Stimulated activated naive CD8-positive, alpha-beta T cell treated with anti-CD3 and anti-CD28 coated beads, Interleukin-15, Interleukin-2, amounts not matched to agents 100 ng/mL and 50 ng/mL, for 24 hours (primary cell): ENCODE results near the gene ARCN1.
"Not testable (repeated sequence)": the region's sequence is repeated elsewhere in the genome, so short reads cannot be mapped to it uniquely, and the experiment has no call there.

Experiments used
- H3K27ac Mint-ChIP-seq: one replicate; pipeline ENCODE4 v1.8.0; 2021; ENCODE audit warnings: mild to moderate bottlenecking, mixed read lengths
- H3K27me3 Mint-ChIP-seq: one replicate; pipeline ENCODE4 v1.8.0; 2021; ENCODE audit warnings: mixed read lengths
- H3K36me3 Mint-ChIP-seq: one replicate; pipeline ENCODE4 v1.8.0; 2021; ENCODE audit warnings: low read depth, mixed read lengths
- H3K4me1 Mint-ChIP-seq: one replicate; pipeline ENCODE4 v1.8.0; 2021; ENCODE audit warnings: low read depth, mixed read lengths
- H3K4me3 Mint-ChIP-seq: one replicate; pipeline ENCODE4 v1.8.0; 2021; ENCODE audit warnings: mild to moderate bottlenecking, mixed read lengths
- H3K9me3 Mint-ChIP-seq: one replicate; pipeline ENCODE4 v1.8.0; 2021; ENCODE audit warnings: mixed read lengths

Gene ARCN1

DNA sequence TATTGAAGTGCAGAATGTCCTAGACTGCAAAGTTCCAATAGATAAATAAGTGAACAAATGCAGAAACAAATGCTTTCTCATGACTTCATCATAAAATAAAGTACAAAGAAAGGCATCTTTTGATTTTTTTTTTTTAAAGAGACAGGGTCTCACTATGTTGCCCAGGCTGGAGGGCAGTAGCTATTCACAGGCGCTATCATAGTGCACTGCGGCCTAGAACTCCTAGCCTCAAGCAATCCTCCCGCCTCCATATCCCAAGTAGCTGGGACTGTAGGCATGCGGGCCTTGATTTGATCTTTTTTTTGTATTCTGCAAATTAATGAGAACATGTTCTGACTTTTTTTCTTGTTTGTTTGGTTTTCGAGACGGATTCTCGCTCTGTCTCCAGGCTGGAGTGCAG is 2.4 kb downstream of the ARCN1 start:
- Mint-ChIP-seq H3K27ac (no peak overlapping the region), H3K36me3 (peaks cover 25% of the 10 kb centered on the region), H3K9me3 (no peaks in the 10 kb centered on the region), H3K4me3 (peak overlapping the region; percentile 41), H3K4me1 (peaks cover 66% of the 10 kb centered on the region), H3K27me3 (no peaks in the 10 kb centered on the region)

GRCh38 chr11:118577995-118578394 is 5.8 kb downstream of the ARCN1 start:
- not testable (repeated sequence) for H3K4me3 Mint-ChIP-seq, H3K27me3 Mint-ChIP-seq, H3K27ac Mint-ChIP-seq, H3K9me3 Mint-ChIP-seq
- H3K36me3 Mint-ChIP-seq, result peaks cover 34% of the 10 kb centered on the region
- peaks cover 50% of the 10 kb centered on the region for H3K4me1 Mint-ChIP-seq

DNA sequence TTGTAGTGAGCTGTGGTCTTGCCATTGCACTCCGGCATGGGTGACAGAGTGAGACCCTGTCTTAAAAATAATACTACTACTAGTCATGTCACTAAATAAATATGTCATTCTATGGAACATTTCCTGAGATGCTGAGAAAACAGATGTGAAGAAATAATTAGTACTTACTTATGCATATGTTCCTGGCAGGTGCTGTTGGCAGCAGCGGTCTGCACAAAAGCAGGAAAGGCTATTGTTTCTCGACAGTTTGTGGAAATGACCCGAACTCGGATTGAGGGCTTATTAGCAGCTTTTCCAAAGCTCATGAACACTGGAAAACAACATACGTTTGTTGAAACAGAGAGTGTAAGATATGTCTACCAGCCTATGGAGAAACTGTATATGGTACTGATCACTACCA is 8.8 kb downstream of the ARCN1 start:
- no peaks in the 10 kb centered on the region for H3K9me3 Mint-ChIP-seq
- no peaks in the 10 kb centered on the region for H3K27me3 Mint-ChIP-seq
- H3K36me3 Mint-ChIP-seq, result peaks cover 49% of the 10 kb centered on the region
- H3K4me1 Mint-ChIP-seq, result peaks cover 21% of the 10 kb centered on the region
- H3K4me3 Mint-ChIP-seq, result no peak overlapping the region
- H3K27ac Mint-ChIP-seq, result no peak overlapping the region

- no peak overlapping the region for H3K27ac Mint-ChIP-seq
- no peaks in the 10 kb centered on the region for H3K4me1 Mint-ChIP-seq
- H3K36me3 Mint-ChIP-seq, result peaks cover 75% of the 10 kb centered on the region
- no peaks in the 10 kb centered on the region for H3K27me3 Mint-ChIP-seq
- no peak overlapping the region for H3K4me3 Mint-ChIP-seq
- no peaks in the 10 kb centered on the region for H3K9me3 Mint-ChIP-seq
Observed at GRCh38 chr11:118587952-118588351, 15.7 kb downstream of the ARCN1 start.

DNA sequence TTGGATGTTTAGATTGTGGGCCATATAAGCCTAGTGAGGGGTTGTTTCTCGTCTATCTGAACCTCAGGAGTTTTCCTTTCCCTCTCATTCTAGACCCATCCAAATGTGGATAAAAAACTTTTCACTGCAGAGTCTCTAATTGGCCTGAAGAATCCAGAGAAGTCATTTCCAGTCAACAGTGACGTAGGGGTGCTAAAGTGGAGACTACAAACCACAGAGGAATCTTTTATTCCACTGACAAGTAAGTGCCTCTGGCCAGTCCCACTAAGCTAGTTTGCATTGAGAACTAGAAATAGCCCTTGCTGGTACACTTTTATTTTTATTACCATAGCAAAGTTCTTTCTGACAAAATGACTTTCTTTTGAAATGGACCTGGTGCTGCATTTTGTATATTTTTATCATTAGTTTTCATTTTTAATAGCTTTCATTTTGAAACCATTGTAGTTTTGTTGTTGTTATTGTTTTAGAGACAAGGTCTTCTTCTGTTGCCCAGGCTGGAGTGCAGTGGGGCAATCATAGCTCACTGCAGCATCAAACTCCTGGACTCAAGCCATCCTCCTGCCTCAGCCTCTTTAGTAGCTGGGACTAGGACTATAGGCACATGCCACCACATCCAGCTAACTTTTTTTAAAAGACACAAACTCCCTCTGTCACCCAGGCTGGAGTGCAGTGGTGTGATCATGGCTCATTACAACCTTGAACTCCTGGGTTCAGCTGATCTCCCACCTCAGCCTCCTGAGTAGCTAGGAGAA is 20.6 kb downstream of the ARCN1 start:
- H3K9me3 Mint-ChIP-seq, result no peaks in the 10 kb centered on the region
- H3K27me3 Mint-ChIP-seq, result no peaks in the 10 kb centered on the region
- H3K4me3 Mint-ChIP-seq, result no peak overlapping the region
- peaks cover 8% of the 10 kb centered on the region for H3K4me1 Mint-ChIP-seq
- peaks cover 66% of the 10 kb centered on the region for H3K36me3 Mint-ChIP-seq
- no peak overlapping the region for H3K27ac Mint-ChIP-seq

DNA sequence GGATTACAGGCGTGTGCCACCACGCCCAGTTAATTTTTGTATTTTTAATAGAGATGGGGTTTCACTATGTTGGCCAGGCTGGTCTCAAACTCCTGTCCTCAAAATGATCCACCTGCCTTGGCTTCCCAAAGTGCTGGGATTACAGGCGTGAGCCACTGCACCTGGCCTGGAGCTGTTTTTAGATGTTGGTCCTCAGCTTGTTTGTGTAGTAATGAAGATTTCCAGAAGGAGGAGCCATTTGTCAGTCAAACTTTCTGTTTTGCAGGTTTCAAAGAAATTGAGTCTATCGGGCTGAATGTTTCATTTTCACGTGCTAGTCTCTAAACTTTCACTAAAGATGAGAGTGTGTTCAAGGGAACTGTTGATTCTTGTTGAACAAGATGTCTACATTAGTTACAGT is 22.8 kb downstream of the ARCN1 start:
- H3K27me3 Mint-ChIP-seq, H3K4me1 Mint-ChIP-seq, H3K27ac Mint-ChIP-seq, H3K9me3 Mint-ChIP-seq, H3K4me3 Mint-ChIP-seq: not testable (repeated sequence)
- H3K36me3 Mint-ChIP-seq, result peaks cover 65% of the 10 kb centered on the region

GRCh38 chr11:118596224-118597146 is 24.3 kb downstream of the ARCN1 start:
- Mint-ChIP-seq H3K27ac (peak overlapping the region; percentile 45), H3K36me3 (peaks cover 63% of the 10 kb centered on the region), H3K9me3 (no peaks in the 10 kb centered on the region), H3K4me3 (no peak overlapping the region), H3K27me3 (no peaks in the 10 kb centered on the region), H3K4me1 (peaks cover 8% of the 10 kb centered on the region)

DNA sequence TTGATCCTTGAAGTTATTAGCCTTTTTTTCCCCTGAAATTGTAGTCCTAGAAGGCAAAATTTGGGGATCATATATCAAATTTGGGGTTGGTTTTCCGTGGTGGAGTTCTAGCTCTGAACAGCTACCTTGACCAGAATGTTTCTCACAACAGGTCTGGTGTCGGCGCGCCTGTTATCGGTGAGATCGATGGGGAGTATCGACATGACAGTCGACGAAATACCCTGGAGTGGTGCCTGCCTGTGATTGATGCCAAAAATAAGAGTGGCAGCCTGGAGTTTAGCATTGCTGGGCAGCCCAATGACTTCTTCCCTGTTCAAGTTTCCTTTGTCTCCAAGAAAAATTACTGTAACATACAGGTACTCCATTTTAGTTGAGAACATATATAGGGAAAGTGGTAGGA is 25.3 kb downstream of the ARCN1 start:
- H3K4me1 Mint-ChIP-seq, result peaks cover 8% of the 10 kb centered on the region
- H3K9me3 Mint-ChIP-seq, result no peaks in the 10 kb centered on the region
- no peak overlapping the region for H3K4me3 Mint-ChIP-seq
- no peak overlapping the region for H3K27ac Mint-ChIP-seq
- H3K27me3 Mint-ChIP-seq, result no peaks in the 10 kb centered on the region
- peaks cover 70% of the 10 kb centered on the region for H3K36me3 Mint-ChIP-seq

DNA sequence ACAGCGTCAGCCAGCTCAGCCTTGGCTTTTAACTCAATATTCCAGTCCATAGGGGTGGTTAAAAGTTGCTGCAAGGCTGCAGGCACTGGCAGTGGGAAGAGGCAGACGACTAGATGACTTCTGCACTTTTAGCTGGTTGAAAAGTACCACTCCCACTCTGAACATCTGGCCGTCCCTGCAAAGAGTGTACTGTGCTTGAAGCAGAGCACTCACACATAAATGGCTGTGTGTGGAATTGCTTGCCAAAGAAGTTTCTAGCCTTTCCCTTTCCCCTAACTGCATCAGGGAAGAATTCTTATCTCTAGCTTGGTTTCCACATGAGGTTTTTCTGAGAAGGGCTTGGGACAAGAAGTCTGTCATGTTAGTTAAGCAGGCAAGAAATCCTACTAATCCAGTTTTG is 30.1 kb downstream of the ARCN1 start:
- no peaks in the 10 kb centered on the region for H3K27me3 Mint-ChIP-seq
- H3K36me3 Mint-ChIP-seq, result peaks cover 43% of the 10 kb centered on the region
- no peaks in the 10 kb centered on the region for H3K9me3 Mint-ChIP-seq
- no peaks in the 10 kb centered on the region for H3K4me1 Mint-ChIP-seq
- H3K4me3 Mint-ChIP-seq, result no peak overlapping the region
- H3K27ac Mint-ChIP-seq, result peak overlapping the region; percentile 1

- not testable (repeated sequence) for H3K27ac Mint-ChIP-seq, H3K4me1 Mint-ChIP-seq, H3K9me3 Mint-ChIP-seq, H3K27me3 Mint-ChIP-seq, H3K4me3 Mint-ChIP-seq
- peaks cover 35% of the 10 kb centered on the region for H3K36me3 Mint-ChIP-seq
Observed at GRCh38 chr11:118603709-118604108, 31.5 kb downstream of the ARCN1 start.

DNA sequence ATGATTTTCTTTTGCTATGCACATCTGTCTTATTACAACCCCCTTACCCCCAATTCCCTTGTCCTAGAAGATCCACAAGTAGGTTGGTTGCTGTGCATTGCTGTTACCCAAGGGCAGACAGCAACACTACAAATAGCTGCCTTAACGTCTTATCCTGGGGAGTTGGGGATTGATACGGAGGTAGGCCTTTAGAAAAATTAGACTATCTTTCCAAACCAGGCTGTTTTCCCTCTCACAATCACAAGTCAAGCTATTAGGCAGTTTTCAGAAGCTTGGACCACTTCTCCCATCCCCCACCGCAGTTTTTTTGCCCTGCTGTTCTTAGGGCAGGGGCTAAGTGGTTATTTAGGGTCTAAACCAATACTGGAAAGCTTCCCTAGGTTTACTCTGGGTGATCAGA is 32.4 kb downstream of the ARCN1 start:
- Mint-ChIP-seq H3K4me3 (no peak overlapping the region), H3K36me3 (peaks cover 31% of the 10 kb centered on the region), H3K27me3 (peaks cover 9% of the 10 kb centered on the region), H3K4me1 (peaks cover 11% of the 10 kb centered on the region), H3K27ac (no peak overlapping the region), H3K9me3 (no peaks in the 10 kb centered on the region)

- Mint-ChIP-seq H3K9me3 (no peaks in the 10 kb centered on the region), H3K27ac (no peak overlapping the region), H3K4me3 (no peak overlapping the region), H3K36me3 (peaks cover 24% of the 10 kb centered on the region), H3K27me3 (peaks cover 9% of the 10 kb centered on the region), H3K4me1 (peaks cover 17% of the 10 kb centered on the region)
Observed at GRCh38 chr11:118605116-118605867, 33.1 kb downstream of the ARCN1 start.

DNA sequence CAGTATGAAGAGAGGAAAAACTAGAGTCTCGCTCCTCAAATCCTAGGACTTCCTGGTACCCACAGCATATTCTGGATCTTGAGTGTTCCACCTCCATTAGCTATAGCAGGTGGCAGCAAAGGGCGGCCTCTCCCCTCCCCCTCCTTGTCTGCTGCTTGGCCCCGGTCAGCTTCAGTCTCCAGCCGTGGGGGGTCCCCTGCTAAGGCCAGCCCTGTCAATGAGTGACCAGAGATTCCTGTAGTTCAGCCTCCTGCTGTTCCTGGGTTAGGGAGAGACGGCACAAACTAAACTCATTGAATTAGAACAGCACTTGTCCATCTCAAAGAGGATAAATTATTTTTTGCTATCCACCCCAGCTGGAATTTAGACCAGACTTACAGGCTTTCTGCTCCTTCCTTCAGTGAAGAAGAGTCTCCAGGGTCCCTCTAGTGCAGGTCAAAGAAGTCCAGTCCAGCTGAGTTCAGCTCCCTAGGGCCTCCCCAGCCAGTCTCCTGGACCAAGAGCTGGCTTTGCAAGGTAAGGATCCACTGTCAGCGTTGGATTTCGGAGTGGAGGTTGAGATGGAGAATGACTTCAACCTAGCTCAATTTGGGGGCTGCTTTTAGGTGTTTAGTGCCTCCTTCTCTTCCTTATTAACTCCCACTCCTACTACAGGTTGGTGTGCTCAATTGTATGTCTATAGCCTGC is 34.1 kb downstream of the ARCN1 start:
- Mint-ChIP-seq H3K27ac (no peak overlapping the region), H3K4me1 (peaks cover 21% of the 10 kb centered on the region), H3K4me3 (no peak overlapping the region), H3K36me3 (peaks cover 19% of the 10 kb centered on the region), H3K9me3 (no peaks in the 10 kb centered on the region), H3K27me3 (peaks cover 11% of the 10 kb centered on the region)

GRCh38 chr11:118606844-118607228 is 34.6 kb downstream of the ARCN1 start:
- Mint-ChIP-seq H3K36me3 (peaks cover 13% of the 10 kb centered on the region), H3K27me3 (peaks cover 12% of the 10 kb centered on the region), H3K4me1 (peaks cover 22% of the 10 kb centered on the region), H3K27ac (no peak overlapping the region), H3K4me3 (peak overlapping the region; percentile 11), H3K9me3 (no peaks in the 10 kb centered on the region)
